Smooth muscle cell of the brain vasculature (primary cell): ENCODE measurements around the gene ZNF335.
"Not testable (repeated sequence)": the region's sequence is repeated elsewhere in the genome, so short reads cannot be mapped to it uniquely, and the experiment has no call there.

Experiments used
- DNase-seq: peaks from one replicate; pipeline ENCODE4 v3.0.0-alpha.2; 2012; ENCODE audit warnings: low read depth, low spot score

ZNF335 gene

GRCh38 chr20:45911486-45912343, 60.3 kb downstream of the ZNF335 start, which contains the start of gene PLTP:
PLTP (minus strand) TSS chr20:45912155; CDS start chr20:45911452, 703 bp downstream.
- DNase-seq = no peak

DNA sequence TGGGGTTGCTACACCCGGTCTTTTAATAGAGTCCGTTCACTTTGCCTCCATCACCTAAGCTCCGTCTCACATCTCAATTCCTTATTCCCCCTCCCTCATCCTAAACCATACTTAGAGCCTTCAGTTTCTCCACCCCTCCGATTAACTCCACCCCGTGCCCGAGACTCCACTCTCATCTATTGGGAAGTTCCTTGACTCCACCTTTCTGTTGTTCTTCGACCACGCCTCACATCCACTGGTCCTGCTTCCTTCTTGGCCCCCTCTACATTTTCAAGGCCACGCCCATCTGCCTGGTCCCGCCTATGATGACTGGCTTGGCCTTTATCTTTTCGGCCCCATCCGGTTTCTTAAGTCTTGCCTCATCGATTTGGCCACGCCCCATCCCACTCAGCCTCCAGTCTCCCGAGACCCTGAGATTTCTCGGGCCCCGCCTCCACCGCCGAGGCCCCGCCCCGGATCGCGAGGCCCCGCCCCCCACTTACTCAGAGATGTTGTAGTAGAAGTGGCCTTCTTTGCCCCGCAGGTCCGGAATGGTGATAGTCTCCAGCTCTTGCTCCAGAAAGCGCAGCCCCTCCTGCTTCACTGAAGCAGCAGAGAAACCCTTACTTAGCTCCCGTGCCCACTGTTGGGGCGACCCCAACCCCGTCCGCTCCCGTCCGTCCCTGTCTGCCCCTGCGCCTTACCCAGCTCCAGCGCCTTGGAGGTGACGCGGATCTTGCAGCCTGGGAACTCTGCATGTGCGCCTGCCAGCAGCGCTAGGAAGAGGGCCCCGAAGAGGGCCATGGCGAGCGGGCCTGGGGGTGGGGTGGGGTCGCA, 61.1 kb downstream of the ZNF335 start:
- peak; percentile 98 for DNase-seq

DNA sequence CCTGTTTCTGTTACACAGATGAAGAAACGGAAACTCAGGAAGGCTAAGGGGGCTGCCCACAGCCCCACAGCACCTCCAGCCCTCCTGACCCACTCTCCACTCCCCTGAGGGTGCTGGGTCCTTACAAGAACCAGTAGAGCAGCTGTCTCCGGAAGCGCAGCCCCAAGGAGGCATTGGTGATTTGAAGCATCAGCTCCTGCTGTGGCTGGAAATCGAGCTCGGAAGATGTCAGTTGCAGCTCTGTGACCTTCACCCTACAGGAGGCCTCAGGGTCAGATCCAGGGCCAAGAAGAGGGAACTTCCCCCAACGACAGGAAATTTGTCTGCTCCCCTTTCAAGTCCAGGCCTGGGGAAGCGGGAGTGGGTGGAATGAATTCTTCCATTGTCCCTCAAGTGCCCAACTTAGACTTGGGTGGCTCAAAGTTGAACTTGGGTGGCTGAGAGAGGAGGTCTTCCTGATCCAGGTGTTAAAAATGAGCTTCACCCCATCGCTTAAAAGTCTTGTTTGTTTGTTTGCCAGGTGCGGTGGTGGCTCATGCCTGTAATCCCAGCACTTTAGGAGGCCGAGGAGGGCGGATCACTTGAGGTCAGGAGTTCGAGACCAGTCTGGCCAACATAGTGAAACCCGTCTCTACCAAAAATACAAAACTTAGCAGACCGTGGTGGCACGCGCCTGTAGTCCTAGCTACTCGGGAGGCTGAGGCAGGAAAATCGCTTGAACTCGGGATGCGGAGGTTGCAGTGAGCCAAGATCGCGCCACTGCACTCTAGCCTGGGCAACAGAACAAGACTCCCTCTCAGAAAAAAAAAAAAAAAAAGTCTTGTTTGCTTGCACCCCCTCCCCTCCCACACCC, 62.0 kb downstream of the ZNF335 start:
- DNase-seq = no peak

DNA sequence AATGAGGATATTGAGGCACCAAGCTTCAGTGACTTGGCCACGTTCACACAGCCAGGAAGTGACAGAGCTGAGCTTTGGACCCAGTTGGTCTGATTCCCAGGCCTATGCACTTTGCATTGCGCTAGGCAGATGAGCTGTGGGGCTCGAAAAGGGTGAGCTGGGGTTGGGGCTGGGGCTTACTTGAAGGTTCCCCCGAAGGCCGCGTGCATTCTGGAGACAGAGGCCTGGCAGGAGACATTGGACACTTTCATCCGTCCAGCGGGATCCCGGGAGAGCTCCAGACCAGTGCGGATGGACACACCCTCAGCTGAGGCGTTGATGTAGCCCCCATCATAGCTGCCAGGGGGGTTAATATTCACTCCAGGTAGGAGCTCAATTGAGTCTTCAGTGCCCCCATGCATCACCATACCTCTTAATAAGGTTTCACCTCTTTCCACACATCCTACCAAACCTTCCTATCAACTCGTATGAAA, 62.6 kb downstream of the ZNF335 start:
- no peak for DNase-seq

DNA sequence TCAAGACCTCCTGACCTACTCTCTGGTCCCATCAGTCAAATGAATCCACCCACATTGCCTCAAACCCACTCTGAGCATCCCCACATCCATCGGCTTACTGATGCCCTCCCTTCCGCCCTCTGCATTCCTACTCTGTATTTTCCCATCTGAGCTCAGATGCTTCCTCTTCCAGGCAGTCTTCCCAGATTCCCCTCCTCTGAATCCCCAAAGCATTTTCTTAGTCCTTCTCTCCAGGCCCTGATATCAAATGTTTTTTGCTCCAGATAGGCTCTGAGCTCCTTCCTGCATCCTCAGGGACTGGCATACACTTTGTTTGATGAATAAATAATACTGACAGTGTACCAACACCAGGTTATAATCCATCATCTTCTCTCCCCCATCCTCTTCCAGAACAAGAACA, 63.9 kb downstream of the ZNF335 start:
- DNase-seq = no peak

DNA sequence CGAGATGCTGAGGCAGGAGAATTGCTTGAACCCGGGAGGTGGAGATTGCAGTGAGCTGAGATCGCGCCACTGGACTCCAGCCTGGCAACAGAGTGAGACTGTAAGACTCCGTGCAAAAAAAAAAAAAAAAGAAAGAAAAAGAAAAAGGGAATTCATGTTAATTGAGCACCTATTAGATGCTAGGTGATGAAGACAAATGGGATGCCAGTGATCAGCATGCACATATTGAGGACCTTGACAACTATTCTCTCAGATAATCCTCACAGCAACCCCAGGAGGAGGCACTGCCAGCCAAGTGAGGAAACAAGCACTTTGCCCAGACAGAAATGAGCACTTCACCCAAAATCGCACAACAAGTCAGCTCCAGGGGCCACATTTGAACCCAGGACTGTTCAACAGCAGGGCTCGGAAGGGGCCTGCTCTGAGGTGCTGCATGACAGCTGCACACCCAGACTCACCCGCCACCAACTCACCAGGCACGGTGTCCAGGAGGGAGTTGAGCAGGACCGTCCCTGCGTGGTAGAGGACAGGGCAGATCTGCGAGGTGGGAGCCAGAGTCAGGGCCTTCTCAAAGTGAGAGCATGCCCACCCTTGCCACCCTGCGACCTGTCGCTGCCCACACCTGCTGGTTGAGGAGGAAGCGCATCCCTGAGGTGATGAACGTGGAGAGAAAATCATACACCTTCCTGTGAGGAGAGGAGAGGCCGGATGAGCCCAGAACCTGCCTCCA, 64.6 kb downstream of the ZNF335 start:
- no peak for DNase-seq

GRCh38 chr20:45905505-45906079, 66.4 kb downstream of the ZNF335 start:
- no peak for DNase-seq

DNA sequence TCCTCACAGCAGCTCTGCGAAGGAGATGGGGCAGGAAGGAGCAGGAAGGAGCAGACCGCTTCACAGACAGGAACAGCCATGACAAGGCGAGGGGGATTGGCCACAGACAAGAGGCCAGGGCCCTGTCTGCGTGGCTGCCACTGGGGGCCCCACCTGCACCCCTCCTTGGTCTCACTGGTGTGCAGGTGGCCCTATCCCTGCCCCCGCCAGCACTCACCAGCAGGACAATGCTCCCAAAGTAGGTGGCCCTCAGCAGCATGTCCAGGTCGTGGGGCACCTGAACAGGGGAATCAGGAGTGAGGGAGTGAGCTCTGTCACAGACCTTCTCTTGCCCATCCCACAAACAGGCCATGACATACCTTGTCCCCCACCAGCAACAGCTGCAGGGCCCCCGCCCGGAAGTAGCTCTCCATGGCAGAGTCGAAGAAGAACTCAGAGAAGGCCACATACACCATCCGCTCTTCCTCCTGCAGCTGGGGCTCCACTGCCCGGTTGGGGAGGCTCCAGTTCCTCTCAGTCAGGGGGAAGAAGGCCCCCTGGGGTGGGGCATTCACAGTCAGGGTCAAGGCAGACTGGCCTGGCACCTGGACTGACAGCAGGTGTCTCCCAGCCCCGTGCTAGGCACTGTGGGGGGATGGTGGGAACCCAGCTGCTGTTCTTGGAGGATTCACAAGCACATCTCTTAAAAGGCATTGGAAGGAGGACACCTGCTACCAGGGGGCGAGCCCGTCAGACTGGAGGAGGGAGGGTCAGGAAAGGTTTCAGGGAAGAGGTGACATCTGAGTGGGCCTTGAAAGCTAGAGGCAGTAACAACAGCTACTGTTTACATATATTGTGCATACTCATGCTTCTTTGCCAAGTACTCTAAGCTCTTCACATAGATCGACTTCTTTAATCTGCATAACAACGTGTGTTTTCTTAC, 67.2 kb downstream of the ZNF335 start:
- DNase-seq = no peak

GRCh38 chr20:45902199-45902701, 69.8 kb downstream of the ZNF335 start:
- DNase-seq = no peak

- DNase-seq = not testable (repeated sequence)
Observed at GRCh38 chr20:45901332-45901731, 70.7 kb downstream of the ZNF335 start.

GRCh38 chr20:45899046-45899835, 72.8 kb downstream of the ZNF335 start:
- no peak for DNase-seq
